Left lung (tissue), 10 donors: ENCODE data around the gene ZNF804A. TPM values are rescaled to one million over a fixed set of nuclear protein-coding genes. Genes with fewer than 3 reads are reported as not detected.
A peak's percentile ranks its signal among the peaks of the same experiment; 100 is the strongest.

ENCODE experiments used
- ATAC-seq: fragments of 200-7000 bp; cut with Tn5 transposase; one replicate; pipeline ENCODE4 v1.9.1; 2020; ENCODE audit warnings: moderate library complexity
- DNase-seq, 4 donors: peaks; one replicate each; pipeline ENCODE4 v3.0.0-alpha.2; 2013 to 2020
- H3K27ac ChIP-seq, 2 donors: fragments of 200-600 bp; sonication (generic) in 1 of 2; one replicate each; pipeline versions ENCODE4 v1.5.0 to v1.8.0; 2020 to 2021
- H3K27me3 ChIP-seq, 2 donors: fragments of 200-600 bp; sonication (generic) in 1 of 2; one replicate each; pipeline versions ENCODE4 v1.5.0 to v1.8.0; 2020 to 2021
- H3K36me3 ChIP-seq, 2 donors: fragments of 200-600 bp; sonication (generic) in 1 of 2; one replicate each; pipeline versions ENCODE4 v1.5.0 to v1.8.0; 2020 to 2021
- H3K4me1 ChIP-seq, 2 donors: fragments of 200-600 bp; one replicate each; pipeline ENCODE4 v1.8.0; 2021
- H3K4me3 ChIP-seq, 2 donors: fragments of 200-600 bp; sonication (generic) in 1 of 2; one replicate each; pipeline versions ENCODE4 v1.5.0 to v1.8.0; 2020 to 2021; ENCODE audit warnings: mild to moderate bottlenecking in 1 of 2
- H3K9me3 ChIP-seq, 2 donors: fragments of 200-600 bp; sonication (generic) in 1 of 2; one replicate each; pipeline versions ENCODE4 v1.5.0 to v1.8.0; 2020 to 2021
- intact Hi-C, 2 donors: fragments of 100-400 bp; cut with DNase I; formaldehyde crosslinking; loops; one replicate each; pipeline versions ENCODE4 v1.11.2 to v1.14.2; 2022
- polyA plus RNA-seq, 6 donors: library from polyadenylated mRNA; unstranded; fragments of 120-200 nt; gene quantifications; one replicate each; pipeline ENCODE4 v1.2.1, GENCODE V29; 2013; ENCODE audit not compliant: insufficient read length in 6 of 6
- total RNA-seq, 2 donors: library from RNA; stranded (reverse); fragmentation: NEBNext Ultra II Directional; extraction: Animal tissue kit (Norgen Biotek cat#: 25700); gene quantifications; one replicate each; pipeline ENCODE4 v1.2.1, GENCODE V29; 2021
- TF ChIP-seq, protein P1 (sequence below), 2 donors: fragments of 200-600 bp; sonication (generic) in 1 of 2; IDR thresholded peaks; one replicate each; pipeline versions ENCODE4 v1.5.0 to v1.8.0; 2021; ENCODE audit warnings: antibody characterized with exemption in 2 of 2
- donor health status: DM: no; HTN: yes; CAD: no.
- donor health status: DM: no; HTN: no; CAD: no.

The ZNF804A gene
- total and polyA plus RNA-seq, 8 donors = 0.04 to 0.86 (median 0.09) TPM; not detected in 1

DNA sequence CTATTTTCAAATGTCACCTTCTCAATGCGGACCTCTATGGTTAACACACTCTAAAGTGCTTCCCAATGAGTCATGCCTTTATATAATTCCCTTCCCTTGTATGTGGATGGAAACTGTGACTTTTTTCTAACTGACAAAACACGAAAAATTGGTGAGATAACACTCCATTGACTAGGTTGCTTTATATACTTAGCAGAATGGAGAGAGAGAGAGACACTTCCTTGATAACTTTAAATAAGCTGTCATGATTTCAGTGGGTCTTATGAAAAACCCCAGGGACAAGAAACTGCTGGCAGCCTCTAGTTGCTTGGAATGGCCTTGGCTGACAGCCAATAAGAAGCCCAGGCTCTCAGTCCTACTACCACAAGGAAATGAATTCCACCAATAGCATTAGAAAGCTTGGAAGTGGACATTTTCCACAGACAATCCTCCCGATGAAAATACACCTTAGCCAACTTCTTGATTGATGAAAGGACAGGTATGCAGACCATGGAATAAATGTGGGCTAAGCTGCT lies 322.2 kb downstream of the ZNF804A start:
- ATAC-seq = no peak
- Histone ChIP-seq H3K27me3 (no peaks in the 10 kb centered on the region), H3K27ac (no peak overlapping the region), H3K4me3 (no peak overlapping the region), H3K4me1 (no peaks in the 10 kb centered on the region), H3K36me3 (no peaks in the 10 kb centered on the region), H3K9me3 (no peaks in the 10 kb centered on the region)
- intact Hi-C loops = no loop called here
- no peak for DNase-seq
- TF ChIP-seq, protein P1, sequence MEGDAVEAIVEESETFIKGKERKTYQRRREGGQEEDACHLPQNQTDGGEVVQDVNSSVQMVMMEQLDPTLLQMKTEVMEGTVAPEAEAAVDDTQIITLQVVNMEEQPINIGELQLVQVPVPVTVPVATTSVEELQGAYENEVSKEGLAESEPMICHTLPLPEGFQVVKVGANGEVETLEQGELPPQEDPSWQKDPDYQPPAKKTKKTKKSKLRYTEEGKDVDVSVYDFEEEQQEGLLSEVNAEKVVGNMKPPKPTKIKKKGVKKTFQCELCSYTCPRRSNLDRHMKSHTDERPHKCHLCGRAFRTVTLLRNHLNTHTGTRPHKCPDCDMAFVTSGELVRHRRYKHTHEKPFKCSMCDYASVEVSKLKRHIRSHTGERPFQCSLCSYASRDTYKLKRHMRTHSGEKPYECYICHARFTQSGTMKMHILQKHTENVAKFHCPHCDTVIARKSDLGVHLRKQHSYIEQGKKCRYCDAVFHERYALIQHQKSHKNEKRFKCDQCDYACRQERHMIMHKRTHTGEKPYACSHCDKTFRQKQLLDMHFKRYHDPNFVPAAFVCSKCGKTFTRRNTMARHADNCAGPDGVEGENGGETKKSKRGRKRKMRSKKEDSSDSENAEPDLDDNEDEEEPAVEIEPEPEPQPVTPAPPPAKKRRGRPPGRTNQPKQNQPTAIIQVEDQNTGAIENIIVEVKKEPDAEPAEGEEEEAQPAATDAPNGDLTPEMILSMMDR (IDR thresholded peaks at IDR 0.05) = no peak

DNA sequence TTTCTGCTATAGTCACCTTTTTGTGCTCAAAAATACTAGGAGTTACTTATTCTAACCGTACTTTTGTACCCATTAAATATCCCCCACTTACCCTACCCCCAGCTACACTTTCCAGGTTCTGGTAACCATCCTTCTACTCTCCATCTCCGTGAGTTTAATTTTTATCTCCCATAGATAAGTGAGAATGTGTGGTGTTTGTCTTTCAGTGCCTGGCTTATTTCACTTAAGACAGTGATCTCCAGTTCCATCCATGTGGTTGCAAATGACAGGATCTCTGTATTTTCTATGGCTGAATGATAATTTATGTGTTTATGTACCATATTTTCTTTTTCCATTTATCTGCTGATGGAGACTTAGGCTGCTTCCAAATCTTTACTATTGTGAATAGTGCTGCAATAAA lies 323.3 kb downstream of the ZNF804A start:
- Histone ChIP-seq H3K36me3 (no peaks in the 10 kb centered on the region), H3K4me1 (no peaks in the 10 kb centered on the region), H3K4me3 (no peak overlapping the region), H3K27me3 (no peaks in the 10 kb centered on the region), H3K9me3 (peaks cover 0 to 7% of the 10 kb centered on the region in 2 donors), H3K27ac (no peak overlapping the region)
- no peak for DNase-seq
- intact Hi-C loops = no loop called here
- TF ChIP-seq, protein P1 (IDR thresholded peaks at IDR 0.05) = no peak
- ATAC-seq = no peak

- no peaks in the 10 kb centered on the region for H3K36me3 ChIP-seq
Measured at GRCh38 chr2:184923751-184924150, 325.4 kb downstream of the ZNF804A start.

DNA sequence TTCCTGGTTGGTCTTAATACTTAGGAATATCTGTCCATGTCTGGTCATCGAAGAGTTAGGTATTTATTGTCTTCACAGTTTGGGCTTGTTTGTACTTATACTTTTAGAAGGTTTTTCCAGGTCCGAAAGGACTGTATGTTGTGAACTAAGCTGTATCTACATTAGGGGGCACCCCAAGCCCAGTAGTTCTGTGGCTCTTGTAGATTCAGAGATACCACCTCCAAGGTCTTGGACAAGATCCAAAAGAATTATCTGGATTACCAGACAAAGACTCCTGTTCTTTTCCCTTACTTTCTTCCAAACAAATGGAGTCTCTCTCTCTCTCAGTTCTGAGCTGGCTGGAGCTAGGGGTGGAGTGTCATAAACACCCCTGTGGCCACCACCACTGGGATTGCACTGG lies 328.7 kb downstream of the ZNF804A start:
- intact Hi-C loops = no loop called here
- no peaks in the 10 kb centered on the region for H3K27me3 ChIP-seq
- H3K9me3 ChIP-seq = peaks cover 0 to 27% of the 10 kb centered on the region in 2 donors
- TF ChIP-seq, protein P1 (IDR thresholded peaks at IDR 0.05) = no peak
- no peaks in the 10 kb centered on the region for H3K4me1 ChIP-seq
- no peaks in the 10 kb centered on the region for H3K36me3 ChIP-seq
- no peak overlapping the region for H3K4me3 ChIP-seq
- DNase-seq (no peak), ATAC-seq (no peak)
- H3K27ac ChIP-seq = no peak overlapping the region

More at GRCh38 chr2:184923751-184924150, 325.4 kb downstream of the ZNF804A start:
- ATAC-seq = no peak
- Histone ChIP-seq H3K4me1 (no peaks in the 10 kb centered on the region), H3K4me3 (no peak overlapping the region), H3K27ac (no peak overlapping the region), H3K27me3 (no peaks in the 10 kb centered on the region), H3K9me3 (peaks cover 0 to 23% of the 10 kb centered on the region in 2 donors)
- no peak for DNase-seq
- TF ChIP-seq, protein P1 (IDR thresholded peaks at IDR 0.05) = no peak
- intact Hi-C loops = no loop called here

DNA sequence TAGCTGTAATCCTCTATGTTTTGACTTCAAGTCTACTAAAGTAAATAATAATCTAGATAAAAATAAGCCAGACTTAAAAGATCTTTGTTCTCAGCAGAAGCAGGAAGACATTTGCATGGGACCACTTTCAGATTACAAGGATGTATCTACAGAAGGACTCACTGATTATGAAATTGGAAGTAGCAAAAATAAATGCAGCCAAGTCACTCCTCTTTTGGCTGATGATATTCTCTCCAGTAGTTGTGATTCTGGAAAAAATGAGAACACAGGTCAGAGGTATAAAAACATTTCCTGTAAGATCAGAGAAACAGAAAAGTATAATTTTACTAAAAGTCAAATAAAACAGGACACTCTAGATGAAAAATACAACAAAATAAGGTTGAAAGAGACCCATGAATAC lies 338.4 kb downstream of the ZNF804A start:
- H3K4me3 ChIP-seq = no peak overlapping the region
- DNase-seq = peak in 1 of 4 donors; percentile 3
- no peaks in the 10 kb centered on the region for H3K9me3 ChIP-seq

More for the DNA sequence above, 338.4 kb downstream of the ZNF804A start:
- TF ChIP-seq, protein P1 (IDR thresholded peaks at IDR 0.05) = no peak
- intact Hi-C loops = no loop called here
- Histone ChIP-seq H3K36me3 (no peaks in the 10 kb centered on the region), H3K27me3 (no peaks in the 10 kb centered on the region), H3K4me1 (no peaks in the 10 kb centered on the region), H3K27ac (no peak overlapping the region)
- ATAC-seq = no peak
